Measurements from ENCODE around the gene CTDSPL2.
"Not testable (repeated sequence)": the region's sequence is repeated elsewhere in the genome, so short reads cannot be mapped to it uniquely, and the experiment has no call there.

Gene CTDSPL2

GRCh38 chr15:44541282-44541958, 114.0 kb downstream of the CTDSPL2 start:
- DNase-seq (ENCODE audit: low read depth), result peak; percentile 91

- no peak for DNase-seq (ENCODE audit: low read depth)
Measured at GRCh38 chr15:44542596-44542995, 115.2 kb downstream of the CTDSPL2 start.

GRCh38 chr15:44544745-44545144, 117.3 kb downstream of the CTDSPL2 start:
- not testable (repeated sequence) for DNase-seq (ENCODE audit: low read depth)

GRCh38 chr15:44545913-44546802, 118.7 kb downstream of the CTDSPL2 start:
- DNase-seq (ENCODE audit: low read depth), result peak; percentile 63

GRCh38 chr15:44549152-44549551, 121.7 kb downstream of the CTDSPL2 start:
- not testable (repeated sequence) for DNase-seq (ENCODE audit: low read depth)

- DNase-seq (ENCODE audit: low read depth), result peak; percentile 39
Measured at GRCh38 chr15:44550256-44550655, 122.8 kb downstream of the CTDSPL2 start.

GRCh38 chr15:44550734-44551133, 123.3 kb downstream of the CTDSPL2 start:
- DNase-seq (ENCODE audit: low read depth), result no peak

- peak; percentile 26 for DNase-seq (ENCODE audit: low read depth)
Measured at GRCh38 chr15:44554934-44555723, 127.7 kb downstream of the CTDSPL2 start.

GRCh38 chr15:44560926-44561325, 133.5 kb downstream of the CTDSPL2 start:
- DNase-seq (ENCODE audit: low read depth), result not testable (repeated sequence)

- DNase-seq (ENCODE audit: low read depth), result no peak
Measured at GRCh38 chr15:44565387-44566154, 138.1 kb downstream of the CTDSPL2 start.

- DNase-seq (ENCODE audit: low read depth), result no peak
Measured at GRCh38 chr15:44566155-44566540, 138.7 kb downstream of the CTDSPL2 start.

- no peak for DNase-seq (ENCODE audit: low read depth)
Measured at GRCh38 chr15:44568338-44568737, 140.9 kb downstream of the CTDSPL2 start.

- no peak for DNase-seq (ENCODE audit: low read depth)
Measured at GRCh38 chr15:44569316-44569715, 141.9 kb downstream of the CTDSPL2 start.

GRCh38 chr15:44570361-44570760, 142.9 kb downstream of the CTDSPL2 start:
- DNase-seq (ENCODE audit: low read depth), result no peak

GRCh38 chr15:44573386-44573785, 146.0 kb downstream of the CTDSPL2 start:
- no peak for DNase-seq (ENCODE audit: low read depth)

GRCh38 chr15:44574734-44575133, 147.3 kb downstream of the CTDSPL2 start:
- no peak for DNase-seq (ENCODE audit: low read depth)

All from EH (cell line).